ENCODE results near the gene CTXND1. TPM values are rescaled to one million over a fixed set of nuclear protein-coding genes. Genes with fewer than 3 reads are reported as not detected.

CTXND1 gene
- total RNA-seq, 4 donors from 2014 or later = 0.33 to 0.80 (median 0.56) TPM

DNA sequence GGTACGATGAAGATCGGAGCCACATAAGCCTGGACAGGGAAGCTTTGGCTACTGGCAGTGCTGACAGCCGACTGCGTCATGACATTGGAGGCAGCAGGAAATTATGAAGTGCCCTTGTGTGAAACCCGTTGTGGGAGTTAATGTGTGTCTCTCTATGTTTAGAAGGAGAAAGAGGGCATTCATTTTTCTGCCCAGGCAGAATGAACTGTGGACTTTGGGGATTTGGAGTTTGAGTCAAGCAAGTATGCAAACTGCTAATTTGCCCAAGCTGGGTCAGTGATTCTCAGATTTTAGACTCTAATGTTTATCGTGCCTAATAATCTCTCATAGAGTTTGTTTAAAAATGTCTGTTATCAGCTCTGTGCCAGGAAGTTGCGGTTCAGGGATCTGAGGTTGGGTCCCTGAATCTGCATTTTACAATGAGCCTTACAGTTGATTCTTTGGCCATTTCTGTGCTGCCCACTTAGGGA, 5.6 kb downstream of the CTXND1 start:
- DNase-seq (ENCODE audit: extremely low spot score) = no peak
- no peak overlapping the region for H3K4me3 ChIP-seq
- 46% methylated on average over 7 of the region's 7 CpGs for WGBS
- peaks cover 0 to 5% (median 2%) of the 10 kb centered on the region in 4 donors for H3K4me1 ChIP-seq
- H3K36me3 ChIP-seq = no peaks in the 10 kb centered on the region
- peak overlapping the region in 3 of 4 donors; percentile 30 to 48 (median 38) for H3K27ac ChIP-seq (replicated peaks in 1 of 4)
- no peaks in the 10 kb centered on the region for H3K9me3 ChIP-seq
- peaks cover under 1 to 82% (median 13%) of the 10 kb centered on the region in 4 donors for H3K27me3 ChIP-seq
- TF ChIP-seq, protein P1, sequence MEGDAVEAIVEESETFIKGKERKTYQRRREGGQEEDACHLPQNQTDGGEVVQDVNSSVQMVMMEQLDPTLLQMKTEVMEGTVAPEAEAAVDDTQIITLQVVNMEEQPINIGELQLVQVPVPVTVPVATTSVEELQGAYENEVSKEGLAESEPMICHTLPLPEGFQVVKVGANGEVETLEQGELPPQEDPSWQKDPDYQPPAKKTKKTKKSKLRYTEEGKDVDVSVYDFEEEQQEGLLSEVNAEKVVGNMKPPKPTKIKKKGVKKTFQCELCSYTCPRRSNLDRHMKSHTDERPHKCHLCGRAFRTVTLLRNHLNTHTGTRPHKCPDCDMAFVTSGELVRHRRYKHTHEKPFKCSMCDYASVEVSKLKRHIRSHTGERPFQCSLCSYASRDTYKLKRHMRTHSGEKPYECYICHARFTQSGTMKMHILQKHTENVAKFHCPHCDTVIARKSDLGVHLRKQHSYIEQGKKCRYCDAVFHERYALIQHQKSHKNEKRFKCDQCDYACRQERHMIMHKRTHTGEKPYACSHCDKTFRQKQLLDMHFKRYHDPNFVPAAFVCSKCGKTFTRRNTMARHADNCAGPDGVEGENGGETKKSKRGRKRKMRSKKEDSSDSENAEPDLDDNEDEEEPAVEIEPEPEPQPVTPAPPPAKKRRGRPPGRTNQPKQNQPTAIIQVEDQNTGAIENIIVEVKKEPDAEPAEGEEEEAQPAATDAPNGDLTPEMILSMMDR (IDR thresholded peaks at IDR 0.05) = no peak
- TF ChIP-seq POLR2AphosphoS5 (IDR thresholded peaks at IDR 0.05) (no peak), POLR2A (IDR thresholded peaks at IDR 0.05; ENCODE audit: low read depth) (no peak), EP300 (IDR thresholded peaks at IDR 0.05) (no peak)
- intact Hi-C loops (cut with DNase I) = no loop called here

DNA sequence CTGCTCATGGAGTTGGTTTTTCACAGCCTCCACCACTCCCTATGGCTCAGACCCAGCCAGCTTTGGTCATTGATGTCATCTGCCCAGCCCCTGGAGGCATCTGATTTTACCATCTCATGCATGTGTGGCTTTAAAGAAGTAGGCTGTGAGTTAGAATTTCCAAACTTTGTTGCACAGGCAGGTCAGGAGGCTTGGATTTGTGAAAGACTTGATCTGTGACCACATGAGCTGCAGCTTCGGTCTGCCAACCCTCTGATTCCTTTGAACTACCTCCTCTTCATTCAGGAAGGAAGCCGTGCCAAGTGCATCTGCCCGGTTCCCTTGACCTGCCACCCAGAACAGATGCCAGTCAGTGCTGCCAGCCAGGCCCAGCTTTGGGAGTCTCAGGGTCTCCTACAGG, 9.2 kb downstream of the CTXND1 start:
- no peak overlapping the region for H3K27ac ChIP-seq (replicated peaks in 1 of 4)
- H3K27me3 ChIP-seq = peaks cover 0 to 69% (median 0%) of the 10 kb centered on the region in 4 donors
- no peak for TF ChIP-seq POLR2A (IDR thresholded peaks at IDR 0.05; ENCODE audit: low read depth)
- TF ChIP-seq, protein P1 (IDR thresholded peaks at IDR 0.05) = no peak
- no peak for TF ChIP-seq POLR2AphosphoS5 (IDR thresholded peaks at IDR 0.05)
- no peak for TF ChIP-seq EP300 (IDR thresholded peaks at IDR 0.05)
- 80% methylated on average over 3 of the region's 3 CpGs for WGBS
- no peak overlapping the region for H3K4me3 ChIP-seq
- no peaks in the 10 kb centered on the region for H3K9me3 ChIP-seq
- DNase-seq (ENCODE audit: extremely low spot score) = peak; percentile 74
- no peaks in the 10 kb centered on the region for H3K36me3 ChIP-seq
- no peaks in the 10 kb centered on the region for H3K4me1 ChIP-seq
- intact Hi-C loops (cut with DNase I) = no loop called here

DNA sequence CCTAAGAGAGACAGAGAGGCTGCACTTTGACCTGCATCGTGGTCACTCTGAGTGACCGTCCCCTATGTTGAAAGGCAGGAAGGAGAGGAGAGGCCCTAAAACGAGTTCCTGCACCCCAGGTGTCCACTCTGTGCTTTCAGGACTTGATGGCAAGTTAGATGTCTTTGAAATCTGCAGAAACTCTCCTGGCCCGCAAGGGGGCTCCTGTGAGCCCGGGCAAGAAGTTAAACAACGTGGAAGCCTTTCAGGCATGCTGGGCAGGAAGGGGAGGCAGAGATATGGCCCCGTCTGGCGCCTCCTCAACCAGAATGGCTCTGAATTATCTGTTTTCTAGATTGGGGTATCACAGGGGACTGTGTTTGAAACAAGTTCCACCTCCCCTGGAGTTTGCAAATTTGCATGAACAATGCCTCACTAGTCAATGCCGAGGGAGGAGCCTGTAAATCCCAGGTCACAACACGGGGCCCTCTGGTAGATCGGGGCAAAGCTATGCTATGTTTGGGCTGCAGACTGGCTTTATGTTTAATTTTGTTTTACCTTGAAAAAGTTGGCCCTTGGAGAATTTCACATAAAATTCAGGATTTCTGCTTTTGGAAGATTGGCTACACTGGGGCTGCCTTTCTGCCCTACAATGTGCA, 9.8 kb downstream of the CTXND1 start:
- TF ChIP-seq, protein P1 (IDR thresholded peaks at IDR 0.05) = peak in 1 of 3 experiments; percentile 8
- no peak for TF ChIP-seq POLR2AphosphoS5 (IDR thresholded peaks at IDR 0.05)
- no peaks in the 10 kb centered on the region for H3K36me3 ChIP-seq
- WGBS = 49% methylated on average over 11 of the region's 11 CpGs
- intact Hi-C loops (cut with DNase I) = no loop called here
- no peak overlapping the region for H3K27ac ChIP-seq (replicated peaks in 1 of 4)
- no peak overlapping the region for H3K4me3 ChIP-seq
- no peaks in the 10 kb centered on the region for H3K9me3 ChIP-seq
- peaks cover 0 to 66% (median 0%) of the 10 kb centered on the region in 4 donors for H3K27me3 ChIP-seq
- DNase-seq (ENCODE audit: extremely low spot score) = peak; percentile 89
- H3K4me1 ChIP-seq = no peaks in the 10 kb centered on the region

DNA sequence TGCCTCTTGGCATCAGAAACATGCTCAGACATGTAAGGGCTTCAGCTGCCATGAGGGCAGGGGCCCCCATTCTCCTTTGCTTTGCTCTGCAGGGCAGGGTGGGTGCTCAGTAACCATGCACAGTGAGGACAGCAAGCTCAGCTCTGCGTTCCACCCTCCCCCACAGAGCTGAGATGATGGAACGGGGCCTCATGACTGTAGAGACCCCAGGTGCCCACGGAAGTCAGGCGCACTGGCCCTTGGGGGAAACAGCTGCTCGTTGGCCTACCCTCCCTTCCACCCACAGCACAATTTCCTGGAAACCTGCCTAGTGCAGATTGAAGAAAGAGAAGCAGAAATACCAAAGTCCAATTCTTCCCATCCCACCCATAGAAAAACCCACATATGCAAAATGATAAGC, 10.5 kb downstream of the CTXND1 start:
- Histone ChIP-seq H3K36me3 (no peaks in the 10 kb centered on the region), H3K9me3 (no peaks in the 10 kb centered on the region), H3K27ac (replicated peaks in 1 of 4) (no peak overlapping the region), H3K4me3 (no peak overlapping the region), H3K4me1 (no peaks in the 10 kb centered on the region), H3K27me3 (peaks cover 0 to 60% (median 0%) of the 10 kb centered on the region in 4 donors)
- intact Hi-C loops (cut with DNase I) = no loop called here
- DNase-seq (ENCODE audit: extremely low spot score) = peak; percentile 31
- TF ChIP-seq EP300 (IDR thresholded peaks at IDR 0.05) = no peak
- TF ChIP-seq, protein P1 (IDR thresholded peaks at IDR 0.05) = no peak
- no peak for TF ChIP-seq POLR2A (IDR thresholded peaks at IDR 0.05; ENCODE audit: low read depth)
- no peak for TF ChIP-seq POLR2AphosphoS5 (IDR thresholded peaks at IDR 0.05)
- WGBS = 35% methylated on average over 5 of the region's 5 CpGs

All from esophagus muscularis mucosa (tissue), 4 donors.